Lower leg skin (tissue), 4 donors: Measurements from ENCODE around the gene TRPM3. TPM values are rescaled to one million over a fixed set of nuclear protein-coding genes. Genes with fewer than 3 reads are reported as not detected.

Experiments used
- DNase-seq, 2 donors: peaks; one replicate each; pipeline ENCODE4 v3.0.0-alpha.2; 2019; ENCODE audit warnings: low spot score in 2 of 2
- H3K4me3 ChIP-seq: fragments of 200-600 bp; sonication (generic); 2 replicates; pipeline ENCODE4 v1.5.1; 2017; ENCODE audit warnings: mild to moderate bottlenecking, low read depth; ENCODE audit not compliant: poor library complexity, severe bottlenecking
- POLR2A ChIP-seq, 2 donors: fragments of 450-650 bp; IDR thresholded peaks; one replicate each; pipeline ENCODE4 v1.6.1; 2016 to 2017; ENCODE audit warnings: antibody characterized with exemption in 2 of 2, mild to moderate bottlenecking in 1 of 2, moderate library complexity in 1 of 2
- WGBS, 2 donors: methylation state at CpG; one replicate each; pipeline ENCODE4 v1.1.5; 2018; 5-methylcytosine and 5-hydroxymethylcytosine counted together
- intact Hi-C: fragments of 100-400 bp; cut with DNase I; formaldehyde crosslinking; loops from one replicate; pipeline ENCODE4 v1.15.0; 2023; ENCODE audit warnings: low total_unique reads
- microRNA counts, 2 donors: library from miRNA; unstranded; fragments of <30 nt; microRNA quantifications; one replicate each; lab custom pipeline; 2016
- microRNA-seq, 2 donors: library from miRNA; unstranded; fragments of <30 nt; microRNA quantifications; one replicate each; pipeline ENCODE4, GENCODE V29; 2016; ENCODE audit warnings: borderline replicate concordance in 2 of 2, borderline number of aligned reads in 1 of 2
- total RNA-seq, 4 donors: library from RNA; depleted of rRNA; stranded (reverse); fragments of >200 nt; gene quantifications; one replicate each; pipeline ENCODE4 v1.1.0, GENCODE V29; 2016
- TF ChIP-seq, protein P1 (sequence below), 3 donors: fragments of 450-650 bp; IDR thresholded peaks; one replicate each; pipeline ENCODE4 v1.5.1; 2016; ENCODE audit warnings: antibody characterized with exemption in 3 of 3, mild to moderate bottlenecking in 3 of 3, moderate library complexity in 2 of 3

TRPM3 gene
- total RNA-seq, 4 donors from 2014 or later: 0.10 to 0.29 TPM; not detected in 2

DNA sequence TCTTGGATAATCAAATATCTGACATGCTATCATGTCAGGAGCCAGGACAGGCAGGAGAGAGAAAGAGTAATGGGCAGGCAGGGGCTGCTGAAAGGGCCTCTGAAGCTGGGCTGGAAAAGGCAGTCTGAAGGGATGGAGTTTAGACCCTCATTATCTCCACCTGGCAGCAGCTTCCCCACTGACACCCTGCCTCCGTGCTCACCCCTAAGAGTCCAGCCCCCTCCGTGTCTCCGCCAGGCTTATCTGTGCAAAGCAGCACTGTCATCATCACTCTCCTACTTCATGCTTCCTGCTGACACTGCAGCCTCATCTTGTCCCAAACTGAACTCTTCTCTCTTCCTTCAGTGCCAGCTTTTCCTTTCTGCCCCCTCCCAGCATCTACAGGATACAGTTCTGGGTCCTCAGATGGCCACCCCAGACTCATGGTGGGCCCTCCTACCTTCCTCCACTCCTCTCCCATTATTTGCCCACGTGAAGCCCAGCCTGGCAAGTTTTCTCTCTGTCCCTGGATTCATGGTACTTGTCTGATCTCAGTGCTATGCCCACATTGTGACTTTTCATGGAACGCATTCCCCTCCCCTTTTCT lies 636.1 kb downstream of the TRPM3 start:
- DNase-seq: no peak

DNA sequence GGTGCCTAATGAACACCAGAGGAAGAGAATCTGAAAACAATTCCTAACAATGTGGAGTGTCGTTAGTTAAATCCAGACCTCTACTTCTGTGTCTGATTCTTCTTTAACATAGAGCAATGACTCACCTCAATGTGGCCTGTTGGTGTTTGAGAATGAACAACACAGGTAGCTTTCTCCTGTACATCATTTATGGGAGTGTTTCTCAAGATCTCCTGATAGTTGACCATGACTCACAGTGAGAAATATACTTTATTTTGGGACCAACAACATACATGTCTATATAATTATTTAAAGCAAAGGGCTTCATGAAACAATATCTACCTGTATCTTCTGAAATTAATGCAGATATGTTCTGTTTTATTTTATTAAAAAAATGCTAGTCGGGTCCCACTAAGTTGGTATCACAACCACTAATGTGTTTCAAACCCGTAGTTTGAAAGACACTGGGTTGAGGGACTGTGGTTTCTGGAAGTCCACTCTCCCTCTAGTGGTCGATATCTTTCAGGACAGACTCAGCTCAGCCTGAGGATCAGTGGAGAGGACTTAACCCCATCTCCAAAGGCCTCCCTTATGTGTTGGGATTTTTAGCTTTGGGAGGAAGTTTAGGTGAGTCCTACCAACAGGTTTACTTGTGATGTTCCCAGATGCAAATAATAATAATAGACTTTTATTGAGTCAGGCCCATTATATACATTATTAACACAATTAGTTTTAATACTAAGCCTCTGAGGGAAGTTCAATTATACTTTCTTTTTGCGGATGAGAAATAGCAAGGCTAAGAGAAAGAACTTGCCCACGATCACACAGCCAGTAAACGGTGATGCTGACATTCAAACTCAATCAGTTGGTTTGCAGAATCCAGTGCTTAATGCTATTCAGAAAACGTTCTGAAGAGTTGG lies 636.9 kb downstream of the TRPM3 start:
- no peak for DNase-seq
- H3K4me3 ChIP-seq: no peak overlapping the region
- WGBS, 2 donors: 56 to 58% methylated on average over 8 of the region's 8 CpGs
- intact Hi-C loops: loop anchor here (5.0 kb wide), 1 partner anchor 67 kb away; no protein-coding TSS in a partner anchor
- TF ChIP-seq POLR2A (IDR thresholded peaks at IDR 0.05): no peak
- TF ChIP-seq, protein P1, sequence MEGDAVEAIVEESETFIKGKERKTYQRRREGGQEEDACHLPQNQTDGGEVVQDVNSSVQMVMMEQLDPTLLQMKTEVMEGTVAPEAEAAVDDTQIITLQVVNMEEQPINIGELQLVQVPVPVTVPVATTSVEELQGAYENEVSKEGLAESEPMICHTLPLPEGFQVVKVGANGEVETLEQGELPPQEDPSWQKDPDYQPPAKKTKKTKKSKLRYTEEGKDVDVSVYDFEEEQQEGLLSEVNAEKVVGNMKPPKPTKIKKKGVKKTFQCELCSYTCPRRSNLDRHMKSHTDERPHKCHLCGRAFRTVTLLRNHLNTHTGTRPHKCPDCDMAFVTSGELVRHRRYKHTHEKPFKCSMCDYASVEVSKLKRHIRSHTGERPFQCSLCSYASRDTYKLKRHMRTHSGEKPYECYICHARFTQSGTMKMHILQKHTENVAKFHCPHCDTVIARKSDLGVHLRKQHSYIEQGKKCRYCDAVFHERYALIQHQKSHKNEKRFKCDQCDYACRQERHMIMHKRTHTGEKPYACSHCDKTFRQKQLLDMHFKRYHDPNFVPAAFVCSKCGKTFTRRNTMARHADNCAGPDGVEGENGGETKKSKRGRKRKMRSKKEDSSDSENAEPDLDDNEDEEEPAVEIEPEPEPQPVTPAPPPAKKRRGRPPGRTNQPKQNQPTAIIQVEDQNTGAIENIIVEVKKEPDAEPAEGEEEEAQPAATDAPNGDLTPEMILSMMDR (IDR thresholded peaks at IDR 0.05): peak in 1 of 3 donors; percentile 62

More for the DNA sequence above, 636.1 kb downstream of the TRPM3 start:
- WGBS, 2 donors: 61 to 73% methylated on average over 5 of the region's 5 CpGs
- H3K4me3 ChIP-seq: no peak overlapping the region
- TF ChIP-seq, protein P1 (IDR thresholded peaks at IDR 0.05): no peak
- TF ChIP-seq POLR2A (IDR thresholded peaks at IDR 0.05): no peak
- intact Hi-C loops: no loop called here

DNA sequence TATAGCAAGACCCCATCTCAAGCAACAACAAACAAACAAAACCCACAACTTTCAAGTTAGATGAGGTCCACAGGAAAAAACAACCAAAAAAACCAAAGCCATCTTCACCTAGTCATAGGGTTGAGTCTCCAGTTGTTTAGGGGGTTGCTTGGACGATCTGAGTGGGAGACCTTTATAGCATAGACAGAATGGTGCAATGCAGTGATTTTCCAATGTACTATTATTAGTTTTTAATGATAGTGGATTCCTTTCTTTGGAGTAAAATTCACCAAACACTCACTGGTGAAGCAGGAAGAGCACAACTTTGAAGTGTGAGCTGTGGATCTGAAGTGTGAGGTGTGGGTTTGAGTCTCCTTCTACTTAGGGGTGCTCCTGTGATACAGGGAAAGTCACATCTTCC lies 640.0 kb downstream of the TRPM3 start:
- WGBS, 2 donors: 93 to 97% methylated on average over 1 of the region's 1 CpG
- TF ChIP-seq POLR2A (IDR thresholded peaks at IDR 0.05): no peak
- TF ChIP-seq, protein P1 (IDR thresholded peaks at IDR 0.05): no peak
- DNase-seq: no peak
- H3K4me3 ChIP-seq: no peak overlapping the region
- intact Hi-C loops: loop anchor here (5.0 kb wide), 1 partner anchor 64 kb away; no protein-coding TSS in a partner anchor

DNA sequence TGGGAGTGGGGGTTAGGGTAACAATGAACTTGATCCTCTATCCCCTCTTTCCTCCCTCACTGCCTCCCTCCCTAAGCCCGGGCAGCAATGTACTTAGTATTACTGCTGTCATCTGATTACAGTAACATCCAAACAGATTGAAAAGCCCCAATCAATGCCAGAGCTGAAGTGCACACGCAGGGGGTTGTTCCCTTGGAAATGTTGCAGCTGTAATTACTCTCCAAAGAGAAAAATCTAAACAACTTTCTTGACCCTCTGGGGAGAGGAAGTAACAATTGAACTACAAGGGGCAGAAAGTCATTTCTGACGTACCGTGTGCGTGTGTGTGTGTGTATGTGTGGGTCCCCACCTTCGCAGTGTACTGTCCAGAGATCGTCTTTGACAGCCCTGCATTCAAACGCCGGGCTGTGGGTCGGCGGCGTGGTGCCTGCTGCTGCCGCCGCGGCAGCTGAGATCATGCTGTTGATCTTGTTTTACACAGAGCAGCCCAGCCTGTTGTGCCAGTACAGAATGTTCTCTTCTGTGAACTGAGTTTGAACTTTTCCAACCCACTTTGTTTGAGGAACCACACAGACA lies 640.9 kb downstream of the TRPM3 start:
- H3K4me3 ChIP-seq: no peak overlapping the region
- 6 to 11% methylated on average over 15 of the region's 15 CpGs for WGBS, 2 donors
- peak; percentile 94 to 97 for DNase-seq
- intact Hi-C loops: loop anchor here (5.0 kb wide), 1 partner anchor 63 kb away; no protein-coding TSS in a partner anchor
- TF ChIP-seq POLR2A (IDR thresholded peaks at IDR 0.05): peak in 1 of 2 donors; percentile 26
- TF ChIP-seq, protein P1 (IDR thresholded peaks at IDR 0.05): no peak

DNA sequence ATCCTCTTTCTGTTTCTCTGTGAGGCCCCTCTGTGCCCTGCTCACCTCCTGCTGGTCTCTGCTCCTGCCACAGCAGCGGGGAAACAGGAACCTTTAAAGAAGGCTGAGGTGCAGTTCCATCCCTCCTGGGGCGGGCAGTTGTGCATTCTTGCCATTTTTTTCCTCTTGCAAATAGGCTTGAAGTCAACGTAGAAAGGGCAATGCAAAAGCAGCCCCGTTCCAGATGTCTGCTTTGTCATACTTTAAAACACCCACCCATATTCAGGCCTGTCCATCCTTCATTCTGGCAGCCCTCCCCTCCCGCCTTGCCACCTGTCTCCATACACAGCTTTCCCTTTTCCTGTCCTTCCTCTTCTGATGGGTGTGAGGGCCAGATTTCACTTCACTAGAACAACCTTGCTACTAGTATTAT lies 641.5 kb downstream of the TRPM3 start:
- TF ChIP-seq, protein P1 (IDR thresholded peaks at IDR 0.05): no peak
- TF ChIP-seq POLR2A (IDR thresholded peaks at IDR 0.05): no peak
- no peak overlapping the region for H3K4me3 ChIP-seq
- DNase-seq: peak in 1 of 2 donors; percentile 87
- intact Hi-C loops: loop anchor here (5.0 kb wide), 1 partner anchor 63 kb away; no protein-coding TSS in a partner anchor
- WGBS, 2 donors: 51 to 59% methylated on average over 5 of the region's 5 CpGs

MicroRNAs encoded within 50 kb of the gene (microRNA counts, 767-probe panel; counts per million panel counts)
- microRNA hsa-miR-204-5p (lab: Ali Mortazavi, UCI): 0 to 358 counts per million in 2 donors

Small RNA genes within 50 kb of the gene (microRNA-seq; reads per million reads assigned to microRNA genes)
- gene MIR204: 34.0 to 95.1 reads per million in 2 donors
